GM10248 (cell line): ENCODE results near the gene S100A8.
"Not testable (repeated sequence)": the region's sequence is repeated elsewhere in the genome, so short reads cannot be mapped to it uniquely, and the experiment has no call there.

ENCODE experiments used
- CTCF ChIA-PET: fragments of 300-600 bp; sonication (Branson Sonifier 250); formaldehyde crosslinking; extraction: SDS; loops from one replicate; lab custom pipeline; 2021; ENCODE audit warnings: antibody characterized with exemption; lab: Yijun Ruan, JAX
- POLR2A ChIA-PET: fragments of 350-650 bp; sonication (Branson Sonifier 250); formaldehyde crosslinking; extraction: SDS; loops from one replicate; lab custom pipeline; 2020; ENCODE audit warnings: antibody characterized with exemption; lab: Yijun Ruan, JAX
- DNase-seq: peaks from one replicate; pipeline ENCODE4 v3.0.0; 2012; ENCODE audit errors: extremely low spot score
- TF ChIP-seq, protein P1 (sequence below): IDR thresholded peaks from 2 replicates; pipeline ENCODE4 v1.5.1; 2012; ENCODE audit warnings: mild to moderate bottlenecking, low read depth; ENCODE audit errors: extremely low read depth, missing control alignments, control extremely low read depth

S100A8 gene

DNA sequence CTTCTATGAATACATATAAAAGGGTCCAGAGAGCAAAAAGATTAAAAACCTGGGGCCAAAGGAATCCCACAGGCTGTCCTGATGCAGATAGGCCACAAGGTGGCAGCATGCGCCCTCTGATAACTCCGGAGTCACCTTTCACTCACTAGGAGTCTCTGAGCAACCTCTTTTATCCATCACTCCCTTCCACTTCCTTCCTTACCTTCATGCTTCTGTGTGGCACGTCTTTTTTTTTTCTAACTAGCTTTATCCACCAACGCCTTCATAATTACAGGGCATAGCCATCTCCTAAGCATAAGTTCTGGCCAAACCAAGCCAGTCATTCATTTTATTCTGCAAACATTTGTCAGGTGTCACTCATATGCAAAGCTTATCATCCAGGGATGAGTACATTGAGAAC, 38.4 kb downstream of the S100A8 start:
- POLR2A ChIA-PET = no interaction called here
- TF ChIP-seq, protein P1, sequence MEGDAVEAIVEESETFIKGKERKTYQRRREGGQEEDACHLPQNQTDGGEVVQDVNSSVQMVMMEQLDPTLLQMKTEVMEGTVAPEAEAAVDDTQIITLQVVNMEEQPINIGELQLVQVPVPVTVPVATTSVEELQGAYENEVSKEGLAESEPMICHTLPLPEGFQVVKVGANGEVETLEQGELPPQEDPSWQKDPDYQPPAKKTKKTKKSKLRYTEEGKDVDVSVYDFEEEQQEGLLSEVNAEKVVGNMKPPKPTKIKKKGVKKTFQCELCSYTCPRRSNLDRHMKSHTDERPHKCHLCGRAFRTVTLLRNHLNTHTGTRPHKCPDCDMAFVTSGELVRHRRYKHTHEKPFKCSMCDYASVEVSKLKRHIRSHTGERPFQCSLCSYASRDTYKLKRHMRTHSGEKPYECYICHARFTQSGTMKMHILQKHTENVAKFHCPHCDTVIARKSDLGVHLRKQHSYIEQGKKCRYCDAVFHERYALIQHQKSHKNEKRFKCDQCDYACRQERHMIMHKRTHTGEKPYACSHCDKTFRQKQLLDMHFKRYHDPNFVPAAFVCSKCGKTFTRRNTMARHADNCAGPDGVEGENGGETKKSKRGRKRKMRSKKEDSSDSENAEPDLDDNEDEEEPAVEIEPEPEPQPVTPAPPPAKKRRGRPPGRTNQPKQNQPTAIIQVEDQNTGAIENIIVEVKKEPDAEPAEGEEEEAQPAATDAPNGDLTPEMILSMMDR = peak; percentile 93
- CTCF ChIA-PET = interaction anchor here (0.7 to 11.2 kb wide), 38 partner anchors 9 to 611 kb away, joined by 3 to 331 read pairs (median 4); partner anchors contain the start of genes S100A2 and SLC39A1
- peak; percentile 75 for DNase-seq

DNA sequence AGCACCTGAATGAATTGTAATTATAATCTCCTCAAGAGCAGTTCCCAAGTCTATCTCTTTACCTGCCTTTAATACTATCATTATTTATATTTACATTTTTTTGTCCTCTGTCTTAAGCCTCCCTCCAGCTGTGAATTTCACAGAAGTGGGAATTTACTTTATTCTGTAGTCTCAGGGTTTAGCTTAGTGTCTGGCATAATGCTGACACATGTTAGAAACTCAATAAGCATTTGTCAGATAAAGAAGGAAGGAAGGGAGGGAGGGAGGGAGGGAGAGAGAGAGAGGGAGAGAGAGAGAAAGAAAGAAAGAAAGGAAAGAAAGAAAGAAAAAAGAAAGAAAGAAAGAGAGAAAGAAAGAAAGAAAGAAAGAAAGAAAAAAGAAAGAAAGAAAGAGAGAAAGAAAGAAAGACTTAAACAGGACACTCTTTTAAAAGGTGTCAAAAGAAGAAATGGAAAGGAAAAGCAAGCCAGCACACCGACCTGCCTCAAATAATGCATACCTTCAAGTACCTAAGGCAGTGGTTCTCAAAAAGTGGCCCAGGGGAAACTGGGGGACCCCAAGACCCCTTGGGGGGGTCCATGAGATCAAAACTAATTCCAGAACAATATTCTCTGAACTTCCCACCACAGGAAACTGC, 40.4 kb downstream of the S100A8 start:
- no peak for DNase-seq
- TF ChIP-seq, protein P1 = no peak
- CTCF ChIA-PET = interaction anchor here (1.7 to 11.2 kb wide), 3 partner anchors 8 to 145 kb away, joined by 5 to 331 read pairs (median 57); no protein-coding TSS in a partner anchor
- POLR2A ChIA-PET = no interaction called here

DNA sequence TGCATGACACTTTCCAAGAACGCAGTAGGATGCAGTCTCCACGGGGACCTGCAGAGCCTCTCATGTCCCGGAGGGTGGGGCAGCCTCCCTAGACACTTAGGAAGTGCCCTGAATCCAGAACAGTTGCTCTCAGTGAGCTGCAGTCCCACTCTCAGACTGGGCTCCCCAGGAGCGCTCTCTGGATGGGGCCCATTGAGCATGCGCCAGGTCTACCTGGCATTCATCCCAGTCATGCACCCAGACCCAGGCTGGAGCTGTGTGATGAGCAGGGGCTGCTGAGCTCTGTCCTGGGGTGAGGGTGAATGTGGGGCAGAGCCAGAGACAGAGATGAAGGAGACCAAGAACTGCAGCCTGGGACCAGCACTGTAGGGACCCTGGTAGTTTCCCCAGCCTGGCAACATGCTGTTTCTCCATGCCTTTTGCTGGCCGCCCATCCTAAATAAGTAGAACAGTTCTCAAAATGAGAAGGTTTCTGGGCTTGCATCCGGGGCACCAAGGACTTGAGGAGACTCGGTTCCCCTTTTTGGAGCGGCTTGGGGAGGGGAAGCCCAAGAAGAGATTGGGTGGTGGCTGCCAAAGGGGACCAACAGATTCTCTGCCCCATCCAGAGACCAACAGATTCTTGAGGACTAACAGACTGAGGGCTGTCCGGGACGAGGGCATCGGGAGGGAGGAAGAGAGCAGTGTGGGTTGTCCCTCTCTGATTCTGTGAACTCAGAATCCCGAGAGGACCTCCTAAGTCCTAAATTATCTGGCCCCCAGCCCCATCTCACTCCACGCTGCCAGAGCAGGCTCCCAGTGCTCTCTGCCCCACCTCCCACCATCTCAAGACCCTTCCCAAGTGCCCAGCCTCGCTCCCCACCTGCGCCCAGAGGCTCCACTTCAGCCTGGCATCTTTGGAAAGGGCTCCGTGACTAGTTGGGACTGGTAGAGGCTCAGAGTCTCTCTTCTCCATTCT, 41.2 kb downstream of the S100A8 start:
- CTCF ChIA-PET = interaction anchor here (0.9 to 11.2 kb wide), 4 partner anchors 12 to 145 kb away, joined by 3 to 331 read pairs (median 5); partner anchors contain the start of gene PGLYRP3

DNA sequence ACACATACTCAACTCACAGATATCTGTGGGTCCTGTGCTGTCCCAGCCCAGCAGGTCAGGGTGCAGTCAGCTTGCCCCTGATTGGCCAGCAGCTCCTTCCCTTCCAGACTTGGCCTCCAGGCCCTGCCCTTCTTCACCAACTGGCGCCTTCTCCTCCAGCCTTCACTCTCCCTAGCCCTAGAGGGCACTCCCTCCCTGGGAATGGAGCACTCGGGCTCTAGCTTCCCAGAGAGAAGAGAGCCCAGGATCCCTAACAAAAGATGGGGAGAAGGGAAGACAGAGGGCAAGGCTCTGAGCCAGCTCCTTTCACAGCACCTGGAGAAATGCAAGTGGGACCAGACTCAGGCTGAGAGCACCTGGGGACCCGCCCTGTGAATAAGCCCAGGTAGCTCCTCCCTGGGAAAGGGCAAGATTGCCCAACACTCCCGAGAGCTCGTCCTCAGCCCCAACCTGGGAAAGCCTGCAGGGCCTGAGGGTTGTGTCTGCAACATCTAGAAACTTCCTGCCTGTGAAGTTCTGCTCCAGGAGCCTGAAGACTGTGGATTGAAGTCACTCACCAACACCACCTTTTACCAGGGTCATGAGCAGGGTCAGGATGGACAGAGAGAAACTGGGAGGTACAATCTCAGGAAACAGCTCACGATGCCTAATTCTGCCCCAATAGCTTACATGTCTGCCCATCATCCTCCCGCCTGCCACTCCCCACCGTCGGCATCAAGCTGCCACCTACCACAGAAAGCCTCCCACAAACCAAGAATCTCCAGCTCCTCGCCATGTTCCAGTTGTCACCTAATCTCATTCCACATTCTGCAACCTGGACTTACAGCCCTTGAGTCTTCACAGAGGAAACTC, 42.1 kb downstream of the S100A8 start, which contains the start of gene PGLYRP4:
PGLYRP4 (minus strand) TSS at position 331 of the 852 bp plus-strand sequence. CDS start 909 bp downstream, outside the sequence.
- ChIA-PET CTCF (interaction anchor here (0.9 to 11.2 kb wide), 4 partner anchors 9 to 146 kb away, joined by 3 to 331 read pairs (median 4); partner anchors contain the start of genes PGLYRP3 and S100A9), POLR2A (no interaction called here)
- TF ChIP-seq, protein P1 = no peak
- no peak for DNase-seq

More for the DNA sequence above, 41.2 kb downstream of the S100A8 start:
- POLR2A ChIA-PET = no interaction called here
- TF ChIP-seq, protein P1 = no peak
- DNase-seq = no peak

DNA sequence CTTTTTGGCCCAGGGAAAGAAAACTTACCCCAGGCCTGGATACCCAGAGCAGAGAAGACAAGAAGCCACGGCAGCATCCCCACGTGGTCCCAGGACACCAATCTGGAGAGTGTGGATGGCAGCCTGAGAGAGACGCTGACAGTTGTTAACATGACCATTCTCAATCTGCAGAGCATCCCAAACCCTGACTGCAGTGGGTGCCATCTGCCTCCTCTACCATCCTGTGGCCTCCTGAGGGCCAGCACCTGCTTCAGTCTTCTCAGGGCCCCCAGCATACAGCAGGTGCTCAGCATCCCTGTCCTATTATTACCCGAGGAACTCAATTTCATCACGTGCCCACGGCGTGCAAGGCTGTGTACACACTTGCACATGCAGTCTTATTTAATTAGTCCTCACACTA, 43.0 kb downstream of the S100A8 start:
- TF ChIP-seq, protein P1 = no peak
- CTCF ChIA-PET = interaction anchor here (0.9 to 11.2 kb wide), 3 partner anchors 10 to 147 kb away, joined by 3 to 331 read pairs (median 5); partner anchors contain the start of gene S100A9
- POLR2A ChIA-PET = no interaction called here
- DNase-seq = no peak

DNA sequence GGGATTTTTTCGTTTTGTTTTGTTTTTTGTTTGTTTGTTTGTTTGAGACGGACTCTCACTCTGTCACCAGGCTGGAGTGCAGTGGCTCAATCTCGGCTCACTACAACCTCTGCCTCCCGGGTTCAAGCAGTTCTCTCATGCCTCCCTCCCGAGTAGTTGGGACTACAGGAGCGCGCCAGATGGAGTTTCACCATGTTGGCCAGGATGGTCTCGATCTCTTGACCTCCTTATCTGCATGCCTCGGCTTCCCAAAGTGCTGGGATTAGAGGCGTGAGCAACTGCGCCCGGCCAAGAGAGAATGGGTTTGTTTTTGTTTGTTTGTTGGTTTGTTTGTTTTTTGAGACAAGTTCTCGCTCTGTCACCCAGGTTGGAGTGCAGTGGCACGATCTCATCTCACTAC, 43.8 kb downstream of the S100A8 start:
- DNase-seq, POLR2A ChIA-PET: not testable (repeated sequence)
- CTCF ChIA-PET = interaction anchor here (1.3 to 2.8 kb wide), 3 partner anchors 8 to 147 kb away, joined by 3 to 18 read pairs (median 8); no protein-coding TSS in a partner anchor
